HEK293 (cell line): ENCODE data around the gene SLC16A4.

Source experiments
- CTCF ChIA-PET: fragments of 350-600 bp; formaldehyde crosslinking; extraction: SDS; loops from one replicate; lab custom pipeline; 2021; ENCODE audit warnings: antibody characterized with exemption; lab: Yijun Ruan, JAX
- POLR2A ChIA-PET: fragments of 300-600 bp; formaldehyde crosslinking; extraction: SDS; loops from one replicate; lab custom pipeline; 2020; ENCODE audit warnings: antibody characterized with exemption, inconsistent platforms; lab: Yijun Ruan, JAX
- H3K27ac ChIP-seq: fragments of 200-500 bp; sonication (Bioruptor generic); 2 replicates; pipeline ENCODE4 v1.5.1; 2014; ENCODE audit warnings: low read depth, low read length, control low read depth, inconsistent platforms; ENCODE audit errors: extremely low read depth
- H3K36me3 ChIP-seq, 2 experiments: fragments of 200-500 bp in 1 of 2; sonication (Bioruptor generic) in 1 of 2; 1 replicate in 1 of 2; 2 replicates in 1 of 2; pipeline ENCODE4 v1.5.1; 2014 to 2017; ENCODE audit warnings: inconsistent platforms in 2 of 2, low read length in 2 of 2; ENCODE audit not compliant: control insufficient read depth in 2 of 2, insufficient read depth in 1 of 2
- H3K4me1 ChIP-seq: fragments of 200-500 bp; sonication (Bioruptor generic); 2 replicates; pipeline ENCODE4 v1.5.1; 2014; ENCODE audit warnings: mild to moderate bottlenecking, low read length, inconsistent platforms; ENCODE audit not compliant: control insufficient read depth, insufficient read depth
- H3K4me3 ChIP-seq: 2 replicates; pipeline ENCODE4 v1.5.1; 2011; ENCODE audit warnings: low read depth, mild to moderate bottlenecking, control low read depth, low read length, moderate library complexity
- H3K9me3 ChIP-seq: fragments of 200-500 bp; sonication (Bioruptor generic); 2 replicates; pipeline ENCODE4 v1.5.1; 2014; ENCODE audit warnings: low read depth, low read length, inconsistent platforms; ENCODE audit not compliant: control insufficient read depth, insufficient read depth
- BCL11B ChIP-seq: fragments of 450-650 bp; formaldehyde crosslinking; IDR thresholded peaks from 2 replicates; pipeline ENCODE4 v1.5.1; 2016; ENCODE audit warnings: low read depth, missing biosample characterization, missing genetic modification characterization
- GLIS1 ChIP-seq: fragments of 450-650 bp; formaldehyde crosslinking; IDR thresholded peaks from 2 replicates; pipeline ENCODE4 v1.5.1; 2016; ENCODE audit warnings: missing biosample characterization, missing genetic modification characterization
- HOXC10 ChIP-seq: sonication (generic); formaldehyde crosslinking; IDR thresholded peaks from 2 replicates; pipeline ENCODE4 v1.8.1; 2023; ENCODE audit warnings: mild to moderate bottlenecking, missing genetic modification reagents
- SP7 ChIP-seq: fragments of 450-650 bp; formaldehyde crosslinking; IDR thresholded peaks from 2 replicates; pipeline ENCODE4 v1.5.1; 2016; ENCODE audit warnings: missing biosample characterization, missing genetic modification characterization
- TCF7L2 ChIP-seq: IDR thresholded peaks from 2 replicates; pipeline ENCODE4 v1.6.1; 2011; ENCODE audit warnings: low read depth, mild to moderate bottlenecking, inconsistent platforms, low read length, moderate library complexity, borderline replicate concordance
- ZNF266 ChIP-seq: fragments of 450-650 bp; formaldehyde crosslinking; IDR thresholded peaks from 2 replicates; pipeline ENCODE4 v1.5.1; 2016; ENCODE audit warnings: missing biosample characterization, missing genetic modification characterization, low read depth
- ZNF280C ChIP-seq: fragments of 450-650 bp; formaldehyde crosslinking; IDR thresholded peaks from 2 replicates; pipeline ENCODE4 v1.5.1; 2016; ENCODE audit warnings: missing biosample characterization, missing genetic modification characterization
- ZNF354C ChIP-seq: fragments of 450-650 bp; formaldehyde crosslinking; IDR thresholded peaks from 2 replicates; pipeline ENCODE4 v1.5.1; 2016; ENCODE audit warnings: missing biosample characterization, missing genetic modification characterization, low read depth, borderline replicate concordance
- ZNF423 ChIP-seq: fragments of 450-650 bp; formaldehyde crosslinking; IDR thresholded peaks from 2 replicates; pipeline ENCODE4 v1.5.1; 2016; ENCODE audit warnings: missing biosample characterization, missing genetic modification characterization
- ZNF433 ChIP-seq: fragments of 450-650 bp; formaldehyde crosslinking; IDR thresholded peaks from 2 replicates; pipeline ENCODE4 v1.5.1; 2016; ENCODE audit warnings: missing biosample characterization, missing genetic modification characterization, low read depth
- ZNF449 ChIP-seq: fragments of 450-650 bp; formaldehyde crosslinking; IDR thresholded peaks from 2 replicates; pipeline ENCODE4 v1.5.1; 2017; ENCODE audit warnings: missing biosample characterization, mild to moderate bottlenecking, missing genetic modification characterization, moderate library complexity
- ZNF629 ChIP-seq: fragments of 450-650 bp; formaldehyde crosslinking; IDR thresholded peaks from 2 replicates; pipeline ENCODE4 v1.5.1; 2017; ENCODE audit warnings: missing biosample characterization, missing genetic modification characterization
- ZSCAN30 ChIP-seq: fragments of 450-650 bp; IDR thresholded peaks from 2 replicates; pipeline ENCODE4 v1.5.1; 2018; ENCODE audit warnings: missing biosample characterization, mild to moderate bottlenecking, missing genetic modification characterization, moderate library complexity
- TF ChIP-seq, protein P1 (sequence below): fragments of 450-650 bp; formaldehyde crosslinking; IDR thresholded peaks from 2 replicates; pipeline ENCODE4 v1.5.1; 2016; ENCODE audit warnings: missing biosample characterization, missing genetic modification characterization
- TF ChIP-seq, protein P2 (sequence below): fragments of 450-650 bp; IDR thresholded peaks from 2 replicates; pipeline ENCODE4 v1.5.1; 2018; ENCODE audit warnings: missing biosample characterization, missing genetic modification characterization
- TF ChIP-seq, protein P3 (sequence below): fragments of 450-650 bp; formaldehyde crosslinking; IDR thresholded peaks from 2 replicates; pipeline ENCODE4 v1.5.1; 2016; ENCODE audit warnings: missing biosample characterization, missing genetic modification characterization, borderline replicate concordance

SLC16A4 gene

GRCh38 chr1:110341872-110342331 is 48.9 kb downstream of the SLC16A4 start:
- Histone ChIP-seq H3K4me1 (peaks cover 10% of the 10 kb centered on the region), H3K9me3 (no peaks in the 10 kb centered on the region), H3K27ac (peak overlapping the region; percentile 6; the same call in 1 of the 2 replicates), H3K36me3 (peaks cover 12 to 59% of the 10 kb centered on the region in 2 experiments; a peak in 2 of 3 replicates), H3K4me3 (peak overlapping the region; percentile 39)
- TF ChIP-seq HOXC10 (CRISPR knock-in tag) (no peak), GLIS1 (tag by site-specific recombination) (peak; percentile 33), ZNF280C (tag by site-specific recombination) (no peak)
- TF ChIP-seq, protein P1, sequence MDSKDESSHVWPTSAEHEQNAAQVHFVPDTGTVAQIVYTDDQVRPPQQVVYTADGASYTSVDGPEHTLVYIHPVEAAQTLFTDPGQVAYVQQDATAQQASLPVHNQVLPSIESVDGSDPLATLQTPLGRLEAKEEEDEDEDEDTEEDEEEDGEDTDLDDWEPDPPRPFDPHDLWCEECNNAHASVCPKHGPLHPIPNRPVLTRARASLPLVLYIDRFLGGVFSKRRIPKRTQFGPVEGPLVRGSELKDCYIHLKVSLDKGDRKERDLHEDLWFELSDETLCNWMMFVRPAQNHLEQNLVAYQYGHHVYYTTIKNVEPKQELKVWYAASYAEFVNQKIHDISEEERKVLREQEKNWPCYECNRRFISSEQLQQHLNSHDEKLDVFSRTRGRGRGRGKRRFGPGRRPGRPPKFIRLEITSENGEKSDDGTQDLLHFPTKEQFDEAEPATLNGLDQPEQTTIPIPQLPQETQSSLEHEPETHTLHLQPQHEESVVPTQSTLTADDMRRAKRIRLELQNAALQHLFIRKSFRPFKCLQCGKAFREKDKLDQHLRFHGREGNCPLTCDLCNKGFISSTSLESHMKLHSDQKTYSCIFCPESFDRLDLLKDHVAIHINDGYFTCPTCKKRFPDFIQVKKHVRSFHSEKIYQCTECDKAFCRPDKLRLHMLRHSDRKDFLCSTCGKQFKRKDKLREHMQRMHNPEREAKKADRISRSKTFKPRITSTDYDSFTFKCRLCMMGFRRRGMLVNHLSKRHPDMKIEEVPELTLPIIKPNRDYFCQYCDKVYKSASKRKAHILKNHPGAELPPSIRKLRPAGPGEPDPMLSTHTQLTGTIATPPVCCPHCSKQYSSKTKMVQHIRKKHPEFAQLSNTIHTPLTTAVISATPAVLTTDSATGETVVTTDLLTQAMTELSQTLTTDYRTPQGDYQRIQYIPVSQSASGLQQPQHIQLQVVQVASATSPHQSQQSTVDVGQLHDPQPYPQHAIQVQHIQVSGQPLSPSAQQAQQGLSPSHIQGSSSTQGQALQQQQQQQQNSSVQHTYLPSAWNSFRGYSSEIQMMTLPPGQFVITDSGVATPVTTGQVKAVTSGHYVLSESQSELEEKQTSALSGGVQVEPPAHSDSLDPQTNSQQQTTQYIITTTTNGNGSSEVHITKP: peak; percentile 79
- TF ChIP-seq, protein P2, sequence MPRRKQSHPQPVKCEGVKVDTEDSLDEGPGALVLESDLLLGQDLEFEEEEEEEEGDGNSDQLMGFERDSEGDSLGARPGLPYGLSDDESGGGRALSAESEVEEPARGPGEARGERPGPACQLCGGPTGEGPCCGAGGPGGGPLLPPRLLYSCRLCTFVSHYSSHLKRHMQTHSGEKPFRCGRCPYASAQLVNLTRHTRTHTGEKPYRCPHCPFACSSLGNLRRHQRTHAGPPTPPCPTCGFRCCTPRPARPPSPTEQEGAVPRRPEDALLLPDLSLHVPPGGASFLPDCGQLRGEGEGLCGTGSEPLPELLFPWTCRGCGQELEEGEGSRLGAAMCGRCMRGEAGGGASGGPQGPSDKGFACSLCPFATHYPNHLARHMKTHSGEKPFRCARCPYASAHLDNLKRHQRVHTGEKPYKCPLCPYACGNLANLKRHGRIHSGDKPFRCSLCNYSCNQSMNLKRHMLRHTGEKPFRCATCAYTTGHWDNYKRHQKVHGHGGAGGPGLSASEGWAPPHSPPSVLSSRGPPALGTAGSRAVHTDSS (tag by site-specific recombination): peak; percentile 65
- TF ChIP-seq, protein P3, sequence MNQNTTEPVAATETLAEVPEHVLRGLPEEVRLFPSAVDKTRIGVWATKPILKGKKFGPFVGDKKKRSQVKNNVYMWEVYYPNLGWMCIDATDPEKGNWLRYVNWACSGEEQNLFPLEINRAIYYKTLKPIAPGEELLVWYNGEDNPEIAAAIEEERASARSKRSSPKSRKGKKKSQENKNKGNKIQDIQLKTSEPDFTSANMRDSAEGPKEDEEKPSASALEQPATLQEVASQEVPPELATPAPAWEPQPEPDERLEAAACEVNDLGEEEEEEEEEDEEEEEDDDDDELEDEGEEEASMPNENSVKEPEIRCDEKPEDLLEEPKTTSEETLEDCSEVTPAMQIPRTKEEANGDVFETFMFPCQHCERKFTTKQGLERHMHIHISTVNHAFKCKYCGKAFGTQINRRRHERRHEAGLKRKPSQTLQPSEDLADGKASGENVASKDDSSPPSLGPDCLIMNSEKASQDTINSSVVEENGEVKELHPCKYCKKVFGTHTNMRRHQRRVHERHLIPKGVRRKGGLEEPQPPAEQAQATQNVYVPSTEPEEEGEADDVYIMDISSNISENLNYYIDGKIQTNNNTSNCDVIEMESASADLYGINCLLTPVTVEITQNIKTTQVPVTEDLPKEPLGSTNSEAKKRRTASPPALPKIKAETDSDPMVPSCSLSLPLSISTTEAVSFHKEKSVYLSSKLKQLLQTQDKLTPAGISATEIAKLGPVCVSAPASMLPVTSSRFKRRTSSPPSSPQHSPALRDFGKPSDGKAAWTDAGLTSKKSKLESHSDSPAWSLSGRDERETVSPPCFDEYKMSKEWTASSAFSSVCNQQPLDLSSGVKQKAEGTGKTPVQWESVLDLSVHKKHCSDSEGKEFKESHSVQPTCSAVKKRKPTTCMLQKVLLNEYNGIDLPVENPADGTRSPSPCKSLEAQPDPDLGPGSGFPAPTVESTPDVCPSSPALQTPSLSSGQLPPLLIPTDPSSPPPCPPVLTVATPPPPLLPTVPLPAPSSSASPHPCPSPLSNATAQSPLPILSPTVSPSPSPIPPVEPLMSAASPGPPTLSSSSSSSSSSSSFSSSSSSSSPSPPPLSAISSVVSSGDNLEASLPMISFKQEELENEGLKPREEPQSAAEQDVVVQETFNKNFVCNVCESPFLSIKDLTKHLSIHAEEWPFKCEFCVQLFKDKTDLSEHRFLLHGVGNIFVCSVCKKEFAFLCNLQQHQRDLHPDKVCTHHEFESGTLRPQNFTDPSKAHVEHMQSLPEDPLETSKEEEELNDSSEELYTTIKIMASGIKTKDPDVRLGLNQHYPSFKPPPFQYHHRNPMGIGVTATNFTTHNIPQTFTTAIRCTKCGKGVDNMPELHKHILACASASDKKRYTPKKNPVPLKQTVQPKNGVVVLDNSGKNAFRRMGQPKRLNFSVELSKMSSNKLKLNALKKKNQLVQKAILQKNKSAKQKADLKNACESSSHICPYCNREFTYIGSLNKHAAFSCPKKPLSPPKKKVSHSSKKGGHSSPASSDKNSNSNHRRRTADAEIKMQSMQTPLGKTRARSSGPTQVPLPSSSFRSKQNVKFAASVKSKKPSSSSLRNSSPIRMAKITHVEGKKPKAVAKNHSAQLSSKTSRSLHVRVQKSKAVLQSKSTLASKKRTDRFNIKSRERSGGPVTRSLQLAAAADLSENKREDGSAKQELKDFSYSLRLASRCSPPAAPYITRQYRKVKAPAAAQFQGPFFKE (tag by site-specific recombination): no peak
- ChIA-PET POLR2A (no interaction called here), CTCF (interaction anchor here (0.6 to 1.6 kb wide), 3 partner anchors 9 to 1117 kb away, joined by 3 to 7 read pairs (median 3); no protein-coding TSS in a partner anchor)

GRCh38 chr1:110341146-110341871 is 49.5 kb downstream of the SLC16A4 start:
- Histone ChIP-seq H3K4me1 (peaks cover 15% of the 10 kb centered on the region), H3K27ac (peak overlapping the region; percentile 6), H3K4me3 (peak overlapping the region; percentile 78), H3K36me3 (peaks cover 12 to 53% of the 10 kb centered on the region in 2 experiments; a peak in 2 of 3 replicates), H3K9me3 (no peaks in the 10 kb centered on the region)
- ChIA-PET POLR2A (interaction anchor here (0.6 kb wide), 1 partner anchor 739 kb away, joined by 5 read pairs; no protein-coding TSS in a partner anchor), CTCF (interaction anchor here (1.5 to 1.6 kb wide), 2 partner anchors 121 to 133 kb away, joined by 3 to 7 read pairs; no protein-coding TSS in a partner anchor)
- no peak for TF ChIP-seq ZNF449 (tag by site-specific recombination)
- TF ChIP-seq ZNF266 (tag by site-specific recombination): no peak
- TF ChIP-seq ZSCAN30 (tag by site-specific recombination): 0 out of 2 replicates have a peak, but pooled peaks have one; percentile 6
- no peak for TF ChIP-seq ZNF354C
- TF ChIP-seq ZNF629: peak; percentile 95
- no peak for TF ChIP-seq BCL11B (tag by site-specific recombination)
- no peak for TF ChIP-seq TCF7L2
- TF ChIP-seq ZNF433 (tag by site-specific recombination): no peak
- no peak; the same call in 1 of the 2 replicates for TF ChIP-seq SP7 (tag by site-specific recombination)
- no peak for TF ChIP-seq ZNF423 (tag by site-specific recombination)
